HEK293 (cell line): ENCODE measurements around the gene MED4.
"Not testable (repeated sequence)": the region's sequence is repeated elsewhere in the genome, so short reads cannot be mapped to it uniquely, and the experiment has no call there.

Experiments used
- CTCF ChIA-PET: fragments of 350-600 bp; formaldehyde crosslinking; extraction: SDS; loops from one replicate; lab custom pipeline; 2021; ENCODE audit warnings: antibody characterized with exemption; lab: Yijun Ruan, JAX
- POLR2A ChIA-PET: fragments of 300-600 bp; formaldehyde crosslinking; extraction: SDS; loops from one replicate; lab custom pipeline; 2020; ENCODE audit warnings: antibody characterized with exemption, inconsistent platforms; lab: Yijun Ruan, JAX
- H3K27ac ChIP-seq: fragments of 200-500 bp; sonication (Bioruptor generic); 2 replicates; pipeline ENCODE4 v1.5.1; 2014; ENCODE audit warnings: low read depth, low read length, control low read depth, inconsistent platforms; ENCODE audit errors: extremely low read depth
- H3K36me3 ChIP-seq, 2 experiments: fragments of 200-500 bp in 1 of 2; sonication (Bioruptor generic) in 1 of 2; 1 replicate in 1 of 2; 2 replicates in 1 of 2; pipeline ENCODE4 v1.5.1; 2014 to 2017; ENCODE audit warnings: inconsistent platforms in 2 of 2, low read length in 2 of 2; ENCODE audit not compliant: control insufficient read depth in 2 of 2, insufficient read depth in 1 of 2
- H3K4me1 ChIP-seq: fragments of 200-500 bp; sonication (Bioruptor generic); 2 replicates; pipeline ENCODE4 v1.5.1; 2014; ENCODE audit warnings: mild to moderate bottlenecking, low read length, inconsistent platforms; ENCODE audit not compliant: control insufficient read depth, insufficient read depth
- H3K4me3 ChIP-seq: 2 replicates; pipeline ENCODE4 v1.5.1; 2011; ENCODE audit warnings: low read depth, mild to moderate bottlenecking, control low read depth, low read length, moderate library complexity
- H3K9me3 ChIP-seq: fragments of 200-500 bp; sonication (Bioruptor generic); 2 replicates; pipeline ENCODE4 v1.5.1; 2014; ENCODE audit warnings: low read depth, low read length, inconsistent platforms; ENCODE audit not compliant: control insufficient read depth, insufficient read depth
- HOXD13 ChIP-seq: sonication (generic); formaldehyde crosslinking; IDR thresholded peaks from 2 replicates; pipeline ENCODE4 v1.8.0; 2022; ENCODE audit warnings: missing genetic modification reagents, borderline replicate concordance
- OSR2 ChIP-seq: fragments of 450-650 bp; formaldehyde crosslinking; IDR thresholded peaks from 2 replicates; pipeline ENCODE4 v1.5.1; 2016; ENCODE audit warnings: missing biosample characterization, missing genetic modification characterization
- PBX3 ChIP-seq: sonication (generic); formaldehyde crosslinking; IDR thresholded peaks from 2 replicates; pipeline ENCODE4 v1.8.1; 2022; ENCODE audit warnings: mild to moderate bottlenecking, moderate library complexity, missing genetic modification reagents
- SETDB1 ChIP-seq: IDR thresholded peaks from one replicate; pipeline ENCODE4 v1.6.1; 2017; ENCODE audit warnings: mild to moderate bottlenecking, low read length, moderate library complexity, mixed read lengths; ENCODE audit not compliant: insufficient read length
- SP2 ChIP-seq: fragments of 450-650 bp; formaldehyde crosslinking; IDR thresholded peaks from 2 replicates; pipeline ENCODE4 v1.5.1; 2016; ENCODE audit warnings: missing biosample characterization, missing genetic modification characterization
- ZBTB10 ChIP-seq: fragments of 450-650 bp; formaldehyde crosslinking; IDR thresholded peaks from 2 replicates; pipeline ENCODE4 v1.5.1; 2016; ENCODE audit warnings: missing biosample characterization, missing genetic modification characterization
- ZNF140 ChIP-seq: fragments of 450-650 bp; formaldehyde crosslinking; IDR thresholded peaks from 2 replicates; pipeline ENCODE4 v1.5.1; 2016; ENCODE audit warnings: missing biosample characterization, missing genetic modification characterization
- ZNF169 ChIP-seq: fragments of 450-650 bp; formaldehyde crosslinking; IDR thresholded peaks from 2 replicates; pipeline ENCODE4 v1.5.1; 2016; ENCODE audit warnings: missing biosample characterization, missing genetic modification characterization
- ZNF202 ChIP-seq: fragments of 450-650 bp; formaldehyde crosslinking; IDR thresholded peaks from 2 replicates; pipeline ENCODE4 v1.5.1; 2016; ENCODE audit warnings: missing biosample characterization, missing genetic modification characterization, borderline replicate concordance
- ZNF280C ChIP-seq: fragments of 450-650 bp; formaldehyde crosslinking; IDR thresholded peaks from 2 replicates; pipeline ENCODE4 v1.5.1; 2016; ENCODE audit warnings: missing biosample characterization, missing genetic modification characterization
- ZNF48 ChIP-seq: fragments of 450-650 bp; formaldehyde crosslinking; IDR thresholded peaks from 2 replicates; pipeline ENCODE4 v1.5.1; 2016; ENCODE audit warnings: missing biosample characterization, missing genetic modification characterization
- ZNF501 ChIP-seq: fragments of 450-650 bp; formaldehyde crosslinking; IDR thresholded peaks from 2 replicates; pipeline ENCODE4 v1.5.1; 2016; ENCODE audit warnings: missing biosample characterization, missing genetic modification characterization
- ZSCAN18 ChIP-seq: fragments of 450-650 bp; formaldehyde crosslinking; IDR thresholded peaks from 2 replicates; pipeline ENCODE4 v1.5.1; 2016; ENCODE audit warnings: missing biosample characterization, missing genetic modification characterization

The MED4 gene

GRCh38 chr13:48068036-48068435 lies 26.9 kb downstream of the MED4 start (continued):
- TF ChIP-seq ZBTB10 (tag by site-specific recombination), result no peak
- no peak for TF ChIP-seq ZNF140 (tag by site-specific recombination)
- no peak for TF ChIP-seq OSR2 (tag by site-specific recombination)
- TF ChIP-seq HOXD13 (CRISPR knock-in tag), result no peak
- no peak for TF ChIP-seq PBX3

- no peaks in the 10 kb centered on the region for H3K4me1 ChIP-seq
- H3K4me3 ChIP-seq, result no peak overlapping the region
- ChIA-PET POLR2A (no interaction called here), CTCF (interaction anchor here (0.6 to 1.3 kb wide), 3 partner anchors 18 to 55 kb away, joined by 3 to 8 read pairs (median 5); partner anchors contain the start of gene NUDT15)
- peaks cover 2 to 44% of the 10 kb centered on the region in 2 experiments; a peak in 2 of 3 replicates for H3K36me3 ChIP-seq
- peak; percentile 21 for TF ChIP-seq SETDB1
- TF ChIP-seq ZNF202 (tag by site-specific recombination), result no peak
- H3K27ac ChIP-seq, result no peak overlapping the region
- H3K9me3 ChIP-seq, result no peaks in the 10 kb centered on the region
Observed at GRCh38 chr13:48066310-48066989, 28.5 kb downstream of the MED4 start.

- H3K4me1 ChIP-seq, POLR2A ChIA-PET, H3K4me3 ChIP-seq, H3K9me3 ChIP-seq, CTCF ChIA-PET, H3K36me3 ChIP-seq, H3K27ac ChIP-seq: not testable (repeated sequence)
Observed at GRCh38 chr13:48059951-48060350, 35.0 kb downstream of the MED4 start.

- CTCF ChIA-PET, result interaction anchor here (0.6 kb wide), 1 partner anchor 21 kb away, joined by 4 read pairs; the partner anchor contains the start of gene NUDT15
- H3K4me3 ChIP-seq, H3K4me1 ChIP-seq, H3K9me3 ChIP-seq, H3K36me3 ChIP-seq, H3K27ac ChIP-seq, POLR2A ChIA-PET: not testable (repeated sequence)
Observed at GRCh38 chr13:48058536-48058935, 36.4 kb downstream of the MED4 start.

- TF ChIP-seq ZSCAN18 (tag by site-specific recombination), result no peak
- TF ChIP-seq SP2 (tag by site-specific recombination), result no peak
- TF ChIP-seq ZNF501 (tag by site-specific recombination), result no peak
- TF ChIP-seq ZNF48 (tag by site-specific recombination), result no peak
- no peak for TF ChIP-seq ZNF169 (tag by site-specific recombination)
- no peak for TF ChIP-seq ZNF280C (tag by site-specific recombination)
- Histone ChIP-seq H3K9me3 (no peaks in the 10 kb centered on the region), H3K4me3 (no peak overlapping the region), H3K36me3 (peaks cover 0 to 29% of the 10 kb centered on the region in 2 experiments; a peak in 1 of 3 replicates), H3K4me1 (no peaks in the 10 kb centered on the region), H3K27ac (no peak overlapping the region)
- CTCF ChIA-PET, result no interaction called here
- POLR2A ChIA-PET, result no interaction called here
Observed at GRCh38 chr13:48055712-48056111, 39.2 kb downstream of the MED4 start.
